Endothelial cell of umbilical vein (primary cell): ENCODE results near the gene COX7A2L. TPM values are rescaled to one million over a fixed set of nuclear protein-coding genes. Genes with fewer than 3 reads are reported as not detected.

Experiments
- BruUV-seq: library from RNA; stranded (reverse); fragments of 400-500 nt; replicated peaks from 2 replicates; lab custom pipeline; 2021; lab: Mats Ljungman, UMichigan
- CTCF ChIA-PET: fragments of 300-600, 350-600 bp; sonication (Branson Sonifier 250); formaldehyde crosslinking; loops from one replicate; lab custom pipeline; 2021; ENCODE audit warnings: antibody characterized with exemption, inconsistent platforms; lab: Charles Lee
- POLR2A ChIA-PET: fragments of 300-600, 350-600 bp; sonication (Branson Sonifier 250); formaldehyde crosslinking; loops from one replicate; lab custom pipeline; 2021; ENCODE audit warnings: antibody characterized with exemption, inconsistent platforms; lab: Charles Lee
- DNase-seq: peaks from one replicate; pipeline ENCODE4 v3.0.0-alpha.2; 2011; ENCODE audit warnings: low read depth, low spot score
- FAIRE-seq: peaks from 2 replicates; lab custom pipeline; 2011; peaks lifted over from hg19 to GRCh38; lab: Jason Lieb, UNC
- H2AFZ ChIP-seq: 2 replicates; pipeline ENCODE4 v1.6.0; 2012; ENCODE audit warnings: low read depth, low read length, control low read depth, inconsistent platforms
- H3K27ac ChIP-seq: 2 replicates; pipeline ENCODE4 v1.5.1; 2011; ENCODE audit warnings: low read depth, mild to moderate bottlenecking, control low read depth, low read length, moderate library complexity; ENCODE audit not compliant: insufficient read depth
- H3K27me3 ChIP-seq, 2 experiments: 2 replicates each; pipeline versions ENCODE4 v1.6.0 to v1.6.1; 2011; ENCODE audit warnings: low read length in 2 of 2, mixed read lengths in 1 of 2; ENCODE audit not compliant: control insufficient read depth in 2 of 2, insufficient read depth in 2 of 2
- H3K36me3 ChIP-seq, 2 experiments: 2 replicates in 1 of 2; 3 replicates in 1 of 2; pipeline ENCODE4 v1.5.1; 2011; ENCODE audit warnings: low read length in 2 of 2, mild to moderate bottlenecking in 1 of 2, moderate library complexity in 1 of 2; ENCODE audit not compliant: control insufficient read depth in 2 of 2, insufficient read depth in 2 of 2; ENCODE audit errors: extremely low read depth in 1 of 2
- H3K4me1 ChIP-seq: 3 replicates; pipeline ENCODE4 v1.5.1; 2011; ENCODE audit warnings: mild to moderate bottlenecking, low read length; ENCODE audit not compliant: control insufficient read depth, insufficient read depth; ENCODE audit errors: extremely low read depth
- H3K4me2 ChIP-seq: 2 replicates; pipeline ENCODE4 v1.6.1; 2011; ENCODE audit warnings: low read length, control low read depth, mixed read lengths; ENCODE audit not compliant: insufficient read depth
- H3K4me3 ChIP-seq, 3 experiments: fragments of 200-600 bp in 1 of 3; sonication (generic), shearing (Covaris generic) in 1 of 3; replicated peaks in 1 of 3; 2 replicates each; pipeline ENCODE4 v1.5.1; 2011 to 2016; ENCODE audit warnings: control low read depth in 3 of 3, low read length in 3 of 3, mild to moderate bottlenecking in 2 of 3, inconsistent platforms in 1 of 3, low read depth in 1 of 3, moderate library complexity in 1 of 3; ENCODE audit not compliant: insufficient read depth in 1 of 3
- H3K79me2 ChIP-seq: 2 replicates; pipeline ENCODE4 v1.6.0; 2012; ENCODE audit warnings: low read length, inconsistent platforms; ENCODE audit not compliant: control insufficient read depth, insufficient read depth
- H3K9ac ChIP-seq: replicated peaks from 2 replicates; pipeline ENCODE3; 2011; ENCODE audit warnings: low read length, control low read depth; ENCODE audit not compliant: insufficient read depth; ENCODE audit errors: extremely low read depth
- H3K9me1 ChIP-seq: replicated peaks from 3 replicates; pipeline ENCODE4 v1.6.0; 2011; ENCODE audit warnings: mild to moderate bottlenecking, low read length; ENCODE audit not compliant: control insufficient read depth, insufficient read depth; ENCODE audit errors: extremely low read depth
- H3K9me3 ChIP-seq: replicated peaks from 2 replicates; pipeline ENCODE4 v1.5.1; 2012; ENCODE audit warnings: low read length, inconsistent platforms; ENCODE audit not compliant: control insufficient read depth, insufficient read depth
- H4K20me1 ChIP-seq: replicated peaks from 2 replicates; pipeline ENCODE3; 2011; ENCODE audit warnings: mild to moderate bottlenecking, low read length; ENCODE audit not compliant: control insufficient read depth, insufficient read depth; ENCODE audit errors: extremely low read depth
- CTCF ChIP-seq, 2 donors: IDR thresholded peaks; 1 replicate in 1 of 2; 2 replicates in 1 of 2; pipeline ENCODE4 v1.5.1; 2011; ENCODE audit warnings: low read length in 2 of 2, mild to moderate bottlenecking in 2 of 2, moderate library complexity in 2 of 2, control low read depth in 1 of 2, inconsistent platforms in 1 of 2, low read depth in 1 of 2; ENCODE audit not compliant: insufficient read depth in 1 of 2; ENCODE audit errors: extremely low read depth in 1 of 2
- FOS ChIP-seq: IDR thresholded peaks from 2 replicates; pipeline ENCODE4 v1.6.1; 2011; ENCODE audit warnings: mild to moderate bottlenecking, low read length, moderate library complexity, borderline replicate concordance; ENCODE audit not compliant: insufficient read depth
- MAX ChIP-seq: IDR thresholded peaks from 2 replicates; pipeline ENCODE4 v1.6.1; 2011; ENCODE audit not compliant: insufficient read depth, insufficient read length
- dilution Hi-C: fragments of 300-500 bp; cut with MboI; formaldehyde crosslinking; loops from one replicate; pipeline ENCODE4 v1.15.0; 2019; ENCODE audit warnings: low sequenced_read_pairs; ENCODE audit not compliant: extremely low pct_ligation_motif_present
- intact Hi-C: fragments of 100-400 bp; cut with micrococcal nuclease; formaldehyde crosslinking; loops from one replicate; pipeline ENCODE4 v1.10.0; 2022
- polyA plus RNA-seq, 4 experiments: library from polyadenylated mRNA; depleted of rRNA in 3 of 4; stranded (reverse) in 3 of 4; unstranded in 1 of 4; fragments of >200 nt; gene quantifications; 2 replicates each; pipeline versions ENCODE4 v1.2.1 to v1.2.3, GENCODE V29; 2011 to 2012; ENCODE audit warnings: missing spikeins in 1 of 4
- total RNA-seq: library from RNA; stranded (reverse); gene quantifications from 2 replicates; pipeline ENCODE4 v1.2.3, GENCODE V29; 2021

Gene COX7A2L
- total and polyA plus RNA-seq, 2 donors (not counting 3 experiments of a cell fraction or from before 2014, with no cell fraction given) = 94.2 to 119 TPM

GRCh38 chr2:42328148-42328833 is 32.7 kb downstream of the COX7A2L start:
- FAIRE-seq = peak; percentile 68
- TF ChIP-seq FOS (no peak), MAX (no peak), CTCF (IDR thresholded peaks at IDR 0.05; ENCODE audit: extremely low read depth in 1 of 2, insufficient read depth in 1 of 2, low read depth in 1 of 2, low read length in 2 of 2) (peak; percentile 32 to 36)
- Histone ChIP-seq H3K27ac (no peak overlapping the region), H3K9me1 (no peaks in the 10 kb centered on the region), H2AFZ (no peak overlapping the region), H3K4me2 (no peak overlapping the region), H3K4me1 (no peaks in the 10 kb centered on the region), H3K9ac (no peak overlapping the region), H3K9me3 (no peaks in the 10 kb centered on the region), H3K79me2 (no peaks in the 10 kb centered on the region), H3K36me3 (peaks cover 2 to 4% of the 10 kb centered on the region in 2 experiments), H3K4me3 (no peak overlapping the region), H4K20me1 (no peaks in the 10 kb centered on the region), H3K27me3 (no peaks in the 10 kb centered on the region)
- ChIA-PET CTCF (interaction anchor here (0.6 to 6.0 kb wide), 54 partner anchors 8 to 475 kb away, joined by 3 to 369 read pairs (median 5); partner anchors contain the start of gene EML4), POLR2A (no interaction called here)
- BruUV-seq = no TSS peak
- intact Hi-C loops = loop anchor here (1.0 to 5.0 kb wide), 4 partner anchors 33 to 476 kb away; partner anchors contain the start of gene COX7A2L
- dilution Hi-C loops = no loop called here
- peak; percentile 54 for DNase-seq
